Measurements from ENCODE around the gene POLK.
"Not testable (repeated sequence)": the region's sequence is repeated elsewhere in the genome, so short reads cannot be mapped to it uniquely, and the experiment has no call there.

POLK gene

DNA sequence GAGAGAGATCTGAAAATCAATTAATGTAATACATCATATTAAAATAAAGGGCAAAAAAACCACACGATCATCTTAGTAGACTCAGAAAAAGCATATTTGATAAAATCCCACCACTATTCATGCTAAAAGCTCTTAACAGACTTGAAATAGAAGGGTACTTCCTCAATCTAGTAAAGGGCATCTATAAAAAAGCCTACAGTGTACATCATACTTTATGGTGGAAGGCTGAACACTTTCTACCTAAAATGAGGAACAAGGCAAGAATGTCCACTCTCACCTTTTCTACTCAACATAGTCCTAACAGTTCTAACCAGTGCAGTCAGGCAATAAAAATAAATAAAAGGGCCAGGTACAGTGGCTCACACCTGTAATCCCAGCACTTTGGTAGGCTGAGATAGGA, 38.9 kb downstream of the POLK start:
- no peak for DNase-seq (ENCODE audit: low spot score)

DNA sequence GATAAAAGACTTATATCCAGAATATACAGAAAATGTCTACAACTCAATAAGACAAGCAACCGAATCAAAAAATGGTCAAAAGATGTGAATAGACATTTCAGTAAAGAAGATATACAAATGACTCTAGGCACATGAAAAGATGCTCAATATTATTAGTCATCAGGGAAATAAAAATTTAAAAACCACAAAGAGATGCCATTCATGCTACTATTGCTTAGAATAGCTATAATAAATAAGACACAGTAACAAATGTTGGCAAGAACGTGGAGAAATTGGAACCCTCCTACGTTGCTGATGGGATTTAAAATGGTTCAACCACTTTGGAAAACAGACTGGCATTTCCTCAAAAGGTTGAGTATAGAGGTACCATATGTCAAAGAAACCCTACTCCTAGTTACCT, 39.8 kb downstream of the POLK start:
- DNase-seq (ENCODE audit: low spot score) = no peak

DNA sequence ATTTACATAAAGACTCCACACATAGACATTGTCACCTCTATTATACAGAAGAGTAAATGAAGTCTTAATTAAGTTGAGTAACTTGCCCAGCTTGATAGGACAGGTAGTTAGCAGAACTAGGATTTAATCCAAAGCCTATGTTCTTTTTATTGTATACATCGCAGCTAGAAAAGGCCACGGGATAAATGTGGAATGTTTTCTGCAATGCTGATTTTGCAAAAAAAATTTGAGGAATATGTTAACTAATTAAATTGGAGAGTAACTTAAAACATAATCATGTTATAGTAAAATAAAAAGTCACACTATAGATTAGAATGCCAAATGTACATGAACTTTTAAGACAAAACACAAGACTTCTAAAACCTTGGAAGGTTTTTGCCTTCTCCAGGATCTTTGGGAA, 41.1 kb downstream of the POLK start:
- no peak for DNase-seq (ENCODE audit: low spot score)

DNA sequence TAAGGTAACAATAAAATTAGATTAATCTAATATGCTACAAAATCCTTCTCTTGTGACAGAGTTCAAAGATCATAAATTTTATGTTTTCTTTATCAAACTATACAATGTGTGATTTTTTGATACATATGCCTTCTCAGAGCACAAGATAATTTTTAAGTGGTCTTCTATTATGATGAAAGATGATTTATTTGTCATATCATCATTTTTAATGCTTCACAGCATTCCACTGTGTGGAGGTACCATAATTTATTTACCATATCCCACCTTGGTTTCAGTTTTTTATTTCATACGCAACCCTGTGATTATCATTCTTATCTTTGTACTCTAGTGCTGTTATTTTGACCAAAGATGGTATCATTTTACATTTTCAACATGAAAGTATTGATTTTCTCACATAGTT, 41.7 kb downstream of the POLK start:
- DNase-seq (ENCODE audit: low spot score) = no peak

DNA sequence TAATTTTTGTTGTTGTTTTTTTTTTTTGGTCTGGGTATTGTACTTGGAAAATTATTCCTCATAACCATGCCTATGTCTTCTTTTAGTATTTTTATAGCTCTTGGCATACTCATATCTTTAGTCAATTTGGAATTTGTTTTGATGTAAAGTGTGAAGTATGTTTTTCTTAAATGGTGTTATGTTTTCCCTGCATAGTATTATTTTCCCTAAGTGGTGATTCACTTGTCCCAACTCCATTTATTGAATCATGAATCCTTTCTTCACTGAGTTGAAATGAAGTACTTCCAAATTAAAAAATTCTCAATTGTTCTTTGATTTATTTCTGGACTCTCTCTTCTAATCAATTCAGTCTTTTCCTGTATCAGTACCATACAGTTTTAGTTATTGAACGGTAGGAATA, 46.5 kb downstream of the POLK start:
- no peak for DNase-seq (ENCODE audit: low spot score)

DNA sequence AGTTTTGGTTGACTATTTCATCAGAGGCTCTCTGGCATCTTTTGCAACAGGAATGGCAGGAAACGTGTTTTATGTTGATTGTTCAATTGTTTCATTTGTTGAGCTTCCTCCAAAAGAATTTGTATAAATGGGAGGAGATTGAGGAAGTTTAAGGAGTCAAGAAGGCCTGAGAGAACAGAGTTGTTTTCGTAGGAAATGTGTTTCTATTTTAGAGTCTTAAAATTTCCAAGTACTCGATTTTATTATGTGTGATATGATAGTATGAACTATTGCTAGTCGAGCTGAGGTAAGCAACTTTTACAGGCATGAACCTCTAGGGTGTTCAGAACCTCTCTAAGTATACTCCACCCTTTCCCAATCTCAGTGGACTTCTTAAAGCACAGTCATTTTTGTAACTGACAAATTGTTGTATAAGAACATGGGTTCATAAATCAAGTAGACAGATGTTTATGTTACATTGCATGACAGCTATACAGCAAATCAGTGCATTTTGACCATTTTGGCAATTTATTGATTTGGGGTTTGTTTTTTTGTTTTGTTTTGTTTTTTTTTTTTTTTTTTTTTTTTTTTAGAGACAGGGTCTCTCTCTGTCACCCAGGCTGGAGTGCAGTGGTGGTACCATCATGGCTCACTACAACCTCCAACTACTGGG, 47.4 kb downstream of the POLK start:
- DNase-seq (ENCODE audit: low spot score) = peak; percentile 33

DNA sequence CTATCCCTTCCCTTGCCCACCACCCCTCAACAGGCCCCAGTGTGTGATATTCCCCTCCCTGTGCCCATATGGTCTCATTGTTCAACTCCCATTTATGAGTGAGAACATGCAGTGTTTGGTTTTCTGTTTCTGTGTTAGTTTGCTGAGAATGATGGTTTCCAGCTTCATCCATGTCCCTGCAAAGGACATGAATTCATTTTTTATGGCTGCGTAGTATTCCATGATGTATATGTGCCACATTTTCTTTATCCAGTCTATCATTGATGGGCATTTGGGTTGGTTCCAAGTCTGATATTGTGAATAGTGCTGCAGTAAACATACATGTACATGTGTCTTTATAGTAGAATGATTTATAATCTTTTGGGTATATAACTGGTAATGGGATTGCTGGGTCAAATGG, 49.0 kb downstream of the POLK start:
- DNase-seq (ENCODE audit: low spot score) = not testable (repeated sequence)

DNA sequence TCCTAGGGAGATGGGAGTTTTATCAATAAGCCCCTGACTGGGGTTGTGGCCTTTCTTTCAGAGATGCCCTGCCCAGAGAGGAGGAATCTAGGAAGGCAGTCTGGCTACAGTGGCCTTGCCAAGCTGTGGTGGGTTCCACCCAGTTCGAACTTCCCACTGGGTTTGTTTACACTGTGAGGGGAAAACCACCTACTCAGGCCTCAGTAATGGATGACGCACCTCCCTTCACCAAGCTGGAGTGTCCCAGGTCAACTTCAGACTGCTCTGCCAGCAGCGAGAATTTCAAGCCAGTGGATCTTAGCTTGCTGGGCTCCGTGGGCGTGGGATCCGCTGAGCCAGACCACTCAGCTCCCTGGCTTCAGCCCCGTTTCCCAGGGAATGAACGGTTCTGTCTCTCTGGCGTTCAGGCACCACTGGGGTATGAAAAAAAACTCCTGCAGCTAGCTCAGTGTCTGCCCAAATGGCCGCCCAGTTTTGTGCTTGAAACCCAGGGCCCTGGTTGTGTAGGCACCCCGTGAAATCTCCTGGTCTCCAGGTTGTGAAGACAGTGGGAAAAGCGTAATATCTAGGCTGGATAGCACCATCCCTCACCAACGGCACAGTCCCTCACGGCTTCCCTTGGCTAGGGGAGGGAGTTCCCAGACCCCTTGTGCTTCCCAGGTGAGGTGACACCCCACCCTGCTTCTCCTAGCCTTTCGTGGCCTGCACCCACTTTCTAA, 54.5 kb downstream of the POLK start:
- not testable (repeated sequence) for DNase-seq (ENCODE audit: low spot score)

DNA sequence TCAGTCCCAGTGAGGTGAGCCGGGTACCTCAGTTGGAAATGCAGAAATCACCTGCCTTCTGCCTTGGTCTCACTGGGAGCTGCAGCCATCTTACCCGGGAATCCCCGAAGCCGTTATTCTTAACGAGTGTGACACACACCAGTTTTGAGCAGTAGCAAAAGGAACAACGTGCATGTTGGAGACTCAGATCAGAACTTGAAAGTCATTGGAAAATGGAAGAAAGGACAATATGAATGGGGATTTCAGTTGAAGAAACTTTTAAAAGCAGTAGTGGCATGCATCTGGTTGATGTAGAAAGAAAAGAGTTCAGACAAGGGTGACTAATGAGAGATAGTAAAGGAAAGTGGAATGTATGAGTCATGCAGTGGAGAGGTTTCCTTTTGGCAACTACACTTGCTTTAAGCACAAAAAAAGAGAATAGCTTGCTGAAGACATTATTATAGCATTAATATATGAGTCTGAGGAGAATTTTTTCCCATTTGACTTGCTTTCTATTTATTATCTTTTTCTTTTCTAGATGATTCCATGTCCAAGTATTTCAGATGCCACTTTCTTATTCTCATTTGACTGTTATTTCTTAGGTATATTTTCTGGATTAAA, 55.1 kb downstream of the POLK start:
- peak; percentile 26 for DNase-seq (ENCODE audit: low spot score)

DNA sequence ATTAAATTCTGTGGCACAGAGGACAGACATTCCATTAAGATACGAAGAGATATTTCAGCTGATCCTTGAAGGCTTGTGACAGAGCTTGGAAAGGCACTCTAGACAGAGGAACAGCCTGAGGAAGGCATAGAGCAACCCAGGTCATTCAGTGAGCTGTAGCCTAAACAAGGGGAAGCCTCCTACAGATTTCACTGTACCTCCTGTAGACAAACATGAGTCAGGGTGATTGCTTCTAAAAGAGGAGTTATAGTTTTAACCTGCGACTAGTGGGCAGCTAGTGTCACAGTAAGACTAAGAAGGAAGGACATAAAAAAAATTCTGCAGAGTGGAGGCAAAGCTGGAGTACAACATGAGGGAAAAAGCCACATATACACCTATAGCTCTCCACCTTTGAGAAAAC, 56.0 kb downstream of the POLK start:
- DNase-seq (ENCODE audit: low spot score) = no peak

DNA sequence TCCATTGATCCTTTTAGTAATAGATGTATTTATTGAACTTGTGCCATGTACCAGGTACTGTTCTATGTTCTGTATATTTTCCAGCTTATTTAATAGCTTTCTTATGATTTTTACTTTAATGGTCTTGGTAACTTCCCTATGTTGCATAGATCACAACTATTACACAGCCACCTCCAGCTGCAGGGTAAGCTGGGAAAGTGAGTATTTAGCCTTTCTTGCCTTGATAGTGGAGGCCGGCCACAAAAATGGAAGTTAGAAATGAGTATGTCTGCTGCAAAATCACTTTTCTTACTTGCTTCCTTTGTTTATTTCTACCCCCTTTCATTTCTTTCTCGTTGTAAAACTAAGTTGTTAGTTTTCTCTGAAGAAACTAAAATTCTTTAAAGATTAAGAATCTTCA, 56.5 kb downstream of the POLK start:
- DNase-seq (ENCODE audit: low spot score) = no peak

DNA sequence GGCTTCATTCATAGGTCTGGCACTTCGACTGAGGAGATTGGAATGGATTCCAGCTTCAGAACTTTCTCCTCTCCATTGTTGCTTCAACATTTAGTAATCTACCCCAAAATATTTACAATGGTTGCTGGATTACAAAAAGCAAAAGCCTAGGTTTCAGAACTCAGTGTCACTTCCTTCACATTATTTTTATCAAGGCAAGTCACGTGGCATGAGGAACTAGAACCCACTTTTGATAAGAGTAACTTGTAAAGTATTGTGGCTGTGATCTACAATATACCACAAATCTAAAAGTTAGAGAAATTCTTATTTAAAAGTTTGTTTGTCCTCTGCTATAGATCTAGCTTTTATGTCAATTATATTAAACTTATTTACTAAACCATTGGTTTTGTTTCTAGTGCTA, 59.9 kb downstream of the POLK start:
- DNase-seq (ENCODE audit: low spot score) = peak; percentile 37

DNA sequence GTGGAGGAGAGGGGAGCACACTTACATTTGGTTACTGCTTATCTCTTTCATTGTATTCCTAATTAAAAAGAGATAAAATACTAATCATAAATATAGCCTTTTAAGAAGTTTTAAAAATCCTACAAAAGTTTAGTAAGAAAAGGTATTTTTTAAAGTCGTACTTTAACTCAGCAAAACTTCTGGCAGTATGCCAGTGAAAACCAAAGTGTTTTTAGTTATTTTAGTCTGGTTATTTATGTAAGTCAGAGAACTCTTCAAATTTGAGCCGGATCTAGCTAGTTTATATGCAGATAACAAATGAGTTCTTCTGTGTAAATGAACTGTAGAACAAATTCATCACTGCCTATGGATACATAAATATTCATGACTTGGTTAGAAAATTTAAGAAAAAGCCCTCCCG, 63.1 kb downstream of the POLK start:
- no peak for DNase-seq (ENCODE audit: low spot score)

DNA sequence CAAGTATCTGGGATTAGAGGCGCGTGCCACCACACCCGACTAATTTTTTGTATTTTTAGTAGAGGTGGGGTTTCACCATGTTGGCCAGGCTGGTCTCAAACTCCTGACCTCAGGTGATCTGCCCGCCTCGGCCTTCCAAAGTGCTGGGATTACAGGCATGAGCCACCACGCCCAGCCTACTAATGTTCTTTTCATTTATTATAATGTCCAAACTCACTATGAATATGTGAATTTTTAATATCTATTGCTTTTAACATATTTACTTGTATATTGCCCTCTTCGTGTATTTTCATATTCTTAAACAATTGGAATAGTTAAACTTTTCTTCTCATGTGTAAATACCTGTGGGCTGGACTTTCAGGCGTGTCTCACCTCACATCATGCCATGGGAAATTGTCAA, 66.6 kb downstream of the POLK start:
- DNase-seq (ENCODE audit: low spot score) = not testable (repeated sequence)

DNA sequence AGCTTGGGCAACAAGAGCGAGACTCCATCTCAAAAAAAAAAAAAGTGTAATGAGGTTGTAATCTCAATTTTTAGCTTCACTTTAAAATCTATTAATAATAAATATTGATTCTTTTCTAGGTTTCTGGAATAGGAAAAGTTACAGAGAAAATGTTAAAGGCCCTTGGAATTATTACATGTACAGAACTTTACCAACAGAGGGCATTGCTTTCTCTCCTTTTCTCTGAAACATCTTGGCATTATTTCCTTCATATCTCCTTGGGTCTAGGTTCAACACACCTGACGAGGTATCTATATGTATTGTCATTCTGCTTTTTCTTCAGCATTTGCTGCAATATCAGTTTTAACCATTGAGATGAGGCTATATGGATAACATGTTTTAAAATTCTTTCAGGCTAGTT, 73.0 kb downstream of the POLK start:
- DNase-seq (ENCODE audit: low spot score) = no peak

DNA sequence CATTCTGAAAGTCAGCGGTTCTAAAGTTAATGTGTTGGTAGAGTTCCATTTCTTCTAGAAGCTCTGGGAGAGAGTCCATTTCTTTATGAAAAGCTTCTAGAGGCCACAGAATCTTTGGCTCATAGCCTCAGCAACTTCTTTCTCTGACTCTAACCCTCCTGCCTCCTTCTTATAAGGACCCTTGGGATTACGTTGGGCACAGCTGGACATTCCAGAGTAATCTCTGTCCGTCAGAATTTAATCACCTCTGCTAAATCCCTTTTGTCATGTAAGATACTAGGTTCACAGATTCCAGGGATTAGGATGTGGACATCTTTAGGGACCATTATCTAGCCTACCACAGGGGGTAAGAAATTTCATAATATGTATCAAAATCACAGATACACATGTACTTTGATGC, 77.0 kb downstream of the POLK start:
- no peak for DNase-seq (ENCODE audit: low spot score)

DNA sequence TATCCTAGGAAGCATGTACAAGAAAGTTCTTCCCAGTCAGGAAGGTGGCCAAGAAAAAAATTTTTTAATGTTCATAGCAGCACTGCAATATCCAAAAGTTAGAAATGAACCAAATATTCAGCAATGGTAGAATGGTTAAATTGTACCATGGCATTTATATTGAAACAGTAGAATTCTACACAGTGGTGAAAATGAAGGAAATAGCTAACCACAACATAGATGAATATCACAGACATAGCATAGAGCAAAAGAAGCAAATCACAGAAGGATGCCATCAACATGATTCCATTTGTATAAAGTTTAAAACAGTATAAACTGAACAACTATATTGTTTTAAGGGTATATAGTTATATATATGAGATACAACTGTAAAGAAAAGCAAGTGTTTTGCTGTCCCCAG, 88.8 kb downstream of the POLK start:
- no peak for DNase-seq (ENCODE audit: low spot score)

DNA sequence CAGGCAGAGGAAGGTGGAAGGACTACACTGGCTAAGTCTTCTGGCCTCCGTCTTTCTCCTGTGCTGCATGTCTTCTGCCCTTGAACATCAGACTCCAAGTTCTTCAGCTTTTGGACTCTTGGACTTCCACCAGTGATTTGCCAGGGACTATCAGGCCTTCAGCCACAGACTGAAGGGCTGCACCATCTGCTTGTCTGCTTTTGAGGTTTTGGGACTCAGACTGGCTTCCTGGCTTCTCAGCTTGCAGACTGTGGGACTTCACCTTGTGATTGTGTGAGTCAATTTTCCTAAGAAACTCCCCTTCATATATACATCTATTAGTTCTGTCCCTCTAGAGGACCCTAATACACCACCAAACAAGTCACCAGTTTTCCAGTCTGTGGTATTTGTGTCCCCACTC, 89.9 kb downstream of the POLK start:
- no peak for DNase-seq (ENCODE audit: low spot score)

DNA sequence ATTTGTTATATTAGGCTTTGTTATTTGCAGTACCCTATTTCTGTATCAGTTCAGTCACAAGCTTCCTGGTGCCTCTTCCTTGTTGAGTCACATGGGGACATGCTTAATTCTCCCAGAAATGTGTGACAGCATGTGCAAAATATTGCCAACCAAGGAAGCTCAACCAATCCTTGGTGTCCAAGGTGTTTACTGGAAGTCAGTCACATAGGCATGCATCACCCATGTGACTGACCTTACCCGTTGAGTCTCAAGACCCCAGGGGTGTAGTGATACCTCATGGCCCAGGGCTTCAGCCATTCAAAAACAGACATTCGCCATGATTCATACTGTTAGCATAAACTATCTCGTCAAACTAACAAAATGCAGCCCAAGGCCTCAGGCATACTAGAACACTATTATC, 90.3 kb downstream of the POLK start:
- no peak for DNase-seq (ENCODE audit: low spot score)

DNA sequence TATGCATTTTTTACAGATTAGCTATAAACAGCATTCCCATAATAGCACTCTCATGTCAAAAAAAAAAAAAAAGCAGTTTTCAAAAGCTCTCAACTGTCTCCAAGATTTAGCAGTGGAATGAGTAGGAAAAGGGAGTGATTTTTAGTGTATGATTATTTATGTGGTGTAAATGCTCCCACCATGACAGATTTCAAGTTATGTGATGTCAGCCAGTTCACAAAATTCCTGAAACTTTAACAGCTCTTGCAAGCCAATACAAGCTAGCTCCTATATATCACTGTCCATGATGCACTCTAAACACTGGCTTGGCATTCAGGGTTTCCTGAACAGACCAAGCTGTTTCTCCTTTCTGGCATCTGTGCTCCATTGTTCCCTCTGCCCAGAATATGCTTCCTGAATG, 91.7 kb downstream of the POLK start:
- DNase-seq (ENCODE audit: low spot score) = peak; percentile 41

DNA sequence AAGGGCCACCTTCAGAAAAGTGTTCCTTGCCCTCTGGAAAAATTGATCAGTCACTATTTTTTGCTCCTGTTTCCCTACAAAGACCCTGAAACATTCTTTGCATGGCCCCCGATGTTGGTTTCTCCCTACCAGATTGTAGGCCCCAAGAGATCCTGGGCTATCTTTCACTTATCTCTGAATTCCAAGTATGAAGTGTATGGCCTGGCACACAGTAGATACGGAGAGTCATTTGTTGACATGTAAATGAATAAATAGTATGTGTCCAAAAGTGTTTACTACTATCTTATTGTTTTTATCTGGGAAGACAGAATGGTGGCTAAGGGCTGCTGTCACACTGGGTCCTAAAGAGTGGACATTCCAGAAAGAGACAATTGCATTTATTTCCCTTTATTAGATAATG, 92.1 kb downstream of the POLK start:
- no peak for DNase-seq (ENCODE audit: low spot score)

DNA sequence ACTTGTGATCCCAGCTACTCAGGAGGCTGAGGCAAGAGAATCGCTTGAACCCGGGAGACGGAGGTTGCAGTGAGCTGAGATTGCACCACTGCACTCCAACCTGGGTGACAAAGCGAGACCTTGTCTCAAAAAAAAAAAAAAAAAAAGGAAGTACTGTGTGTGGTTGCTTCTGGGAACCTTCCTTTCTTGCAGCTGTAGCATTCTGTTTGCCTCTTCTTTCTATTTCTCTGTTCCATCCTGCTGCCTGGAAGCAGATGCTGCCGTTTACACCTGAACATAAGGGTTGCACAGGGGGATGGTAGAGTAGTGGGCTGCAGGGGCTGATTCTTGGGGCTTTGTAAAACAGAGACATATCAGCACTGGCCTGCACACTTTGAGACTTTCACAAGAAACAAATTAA, 95.7 kb downstream of the POLK start:
- DNase-seq (ENCODE audit: low spot score) = not testable (repeated sequence)

DNA sequence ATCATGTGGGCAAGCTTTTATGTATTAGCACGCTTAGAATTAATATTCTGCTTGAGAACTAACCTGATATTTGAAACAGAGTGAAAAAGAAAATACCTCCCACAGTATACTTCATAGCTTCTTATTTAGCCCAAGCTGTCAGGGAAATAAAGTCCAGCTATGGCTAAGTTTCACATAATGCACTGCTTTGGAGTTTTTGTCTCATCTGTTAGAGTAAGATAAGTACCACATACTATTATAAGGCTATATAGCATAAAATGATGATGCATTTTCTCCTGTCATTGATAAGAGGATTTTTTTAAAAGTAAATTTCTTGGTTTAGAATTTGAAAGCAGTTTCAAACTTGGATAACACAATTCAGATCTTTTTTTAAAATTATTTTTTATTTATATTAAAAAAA, 97.2 kb downstream of the POLK start:
- DNase-seq (ENCODE audit: low spot score) = no peak

DNA sequence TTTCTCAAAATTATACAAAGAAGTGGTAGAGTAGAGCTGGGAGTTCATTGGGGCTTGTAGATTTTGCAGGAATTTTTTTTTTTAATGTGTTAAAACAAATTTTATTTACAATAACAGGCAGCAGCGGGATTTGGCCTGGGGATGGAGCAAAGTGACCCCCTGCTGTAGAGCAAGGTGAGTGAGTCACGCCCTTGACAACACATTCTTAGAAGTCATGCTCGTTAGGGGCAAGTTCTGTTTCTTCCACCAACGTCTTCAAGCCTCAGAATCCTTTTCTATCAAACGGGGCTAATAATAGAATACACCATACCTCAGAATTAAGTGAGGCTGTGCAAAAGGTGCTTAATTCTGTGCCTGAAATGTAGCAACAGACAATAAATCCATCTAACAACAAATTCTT, 98.5 kb downstream of the POLK start:
- no peak for DNase-seq (ENCODE audit: low spot score)
